ENCODE results near the gene PRICKLE2.

GRCh38 chr3:64080616-64081234 lies 144.5 kb downstream of the PRICKLE2 start:
- TF ChIP-seq ARNTL (CRISPR knock-in tag; IDR thresholded peaks at IDR 0.05; ENCODE audit: borderline replicate concordance, low read depth) (no peak), PATZ1 (CRISPR knock-in tag; IDR thresholded peaks at IDR 0.05; ENCODE audit: borderline replicate concordance) (no peak), CREB5 (CRISPR knock-in tag; IDR thresholded peaks at IDR 0.05; ENCODE audit: low read depth) (no peak), ZNF8 (CRISPR knock-in tag; IDR thresholded peaks at IDR 0.05) (no peak), ZFP30 (CRISPR knock-in tag; IDR thresholded peaks at IDR 0.05) (no peak), CSDC2 (CRISPR knock-in tag; IDR thresholded peaks at IDR 0.05) (no peak)

Measured in SK-N-SH treated with all-trans-retinoic acid at 6 μM for 48 hours (cell line).